GM19351 (cell line): Measurements from ENCODE around the gene CCDC50.

Source experiments
- ATAC-seq: cut with Tn5 transposase; IDR thresholded peaks from one replicate; pipeline ENCODE4 v1.9.1; 2021; ENCODE audit warnings: mild to moderate bottlenecking, moderate library complexity; ENCODE audit not compliant: unreplicated experiment

Gene CCDC50

DNA sequence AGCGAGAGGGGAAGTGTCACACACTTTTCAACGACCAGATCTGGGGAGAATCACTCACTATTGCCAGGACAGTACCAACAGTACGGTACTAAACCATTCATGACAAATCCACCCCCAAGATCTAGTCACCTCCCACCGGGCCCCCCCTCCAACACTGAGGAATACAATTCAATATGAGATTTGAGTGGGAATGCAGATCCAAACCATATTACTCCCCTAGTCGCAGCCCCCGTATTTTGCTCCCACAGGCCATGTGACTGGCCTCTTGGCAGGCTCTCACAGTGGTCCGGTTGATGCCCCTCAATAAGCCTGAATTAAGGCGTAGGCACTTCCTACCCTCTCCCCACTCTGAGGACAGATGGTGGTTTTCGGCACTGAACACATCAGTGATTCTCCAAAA is 86.4 kb downstream of the CCDC50 start:
- no peak for ATAC-seq

GRCh38 chr3:191417457-191417729 is 88.2 kb downstream of the CCDC50 start:
- ATAC-seq: no peak

DNA sequence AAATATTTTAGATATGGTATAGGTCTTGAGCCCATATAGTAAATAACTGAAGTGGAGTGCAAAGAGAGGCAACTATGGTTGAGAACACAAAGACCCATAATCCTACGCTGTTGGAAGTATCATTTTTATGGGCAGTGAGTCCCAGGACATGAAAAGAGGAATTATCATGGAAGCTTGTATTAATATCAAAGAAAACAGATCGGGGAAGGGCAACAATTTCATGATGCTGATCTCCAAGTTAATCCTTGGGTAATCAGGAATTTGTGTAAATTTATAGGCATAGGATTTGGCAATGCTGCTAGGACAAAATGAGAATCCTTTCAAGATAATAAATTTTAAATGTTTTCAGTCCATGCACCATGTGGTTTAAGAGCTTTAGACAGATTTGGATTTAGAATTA is 91.6 kb downstream of the CCDC50 start:
- no peak for ATAC-seq

DNA sequence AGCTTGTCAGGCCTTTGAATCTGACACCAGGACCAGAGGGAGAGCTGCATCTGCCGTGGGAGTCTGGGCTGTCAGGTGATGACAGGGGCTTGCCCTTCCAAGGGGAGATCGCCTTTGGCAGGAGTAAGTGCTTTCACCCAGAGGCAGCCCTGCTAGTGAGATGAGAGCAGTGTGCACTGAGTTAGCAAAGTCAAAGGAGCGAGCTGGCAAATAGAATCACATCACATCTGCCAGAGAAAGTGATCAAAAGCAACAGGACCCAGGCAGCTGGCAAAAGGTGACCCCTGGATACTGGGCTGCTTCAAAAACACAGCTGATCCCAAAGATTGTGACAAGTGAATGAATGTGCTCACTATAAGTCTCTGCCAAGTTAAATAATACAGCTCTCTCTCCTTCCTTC is 95.7 kb downstream of the CCDC50 start:
- no peak for ATAC-seq

DNA sequence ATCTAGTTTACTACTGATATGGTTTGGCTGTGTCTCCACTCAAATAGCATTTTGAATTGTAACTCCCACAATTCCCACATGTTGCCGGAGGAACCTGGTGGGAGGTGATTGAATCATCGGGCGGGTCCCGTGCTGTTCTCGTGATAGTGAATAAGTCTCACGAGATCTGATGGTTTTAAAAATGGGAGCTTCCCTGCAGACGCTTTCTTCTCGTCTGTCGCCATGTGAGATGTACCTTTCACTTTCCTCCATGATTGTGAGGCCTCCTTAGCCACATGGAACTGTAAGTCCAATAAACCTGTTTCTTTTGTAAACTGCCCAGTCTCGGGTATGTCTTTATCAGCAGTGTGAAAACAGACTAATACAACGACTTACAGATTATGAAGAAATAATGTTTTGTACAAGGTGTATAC is 96.1 kb downstream of the CCDC50 start:
- no peak for ATAC-seq

- no peak for ATAC-seq
Observed at GRCh38 chr3:191426311-191426710, 97.1 kb downstream of the CCDC50 start.

- ATAC-seq: no peak
Observed at GRCh38 chr3:191428177-191428576, 99.0 kb downstream of the CCDC50 start.

DNA sequence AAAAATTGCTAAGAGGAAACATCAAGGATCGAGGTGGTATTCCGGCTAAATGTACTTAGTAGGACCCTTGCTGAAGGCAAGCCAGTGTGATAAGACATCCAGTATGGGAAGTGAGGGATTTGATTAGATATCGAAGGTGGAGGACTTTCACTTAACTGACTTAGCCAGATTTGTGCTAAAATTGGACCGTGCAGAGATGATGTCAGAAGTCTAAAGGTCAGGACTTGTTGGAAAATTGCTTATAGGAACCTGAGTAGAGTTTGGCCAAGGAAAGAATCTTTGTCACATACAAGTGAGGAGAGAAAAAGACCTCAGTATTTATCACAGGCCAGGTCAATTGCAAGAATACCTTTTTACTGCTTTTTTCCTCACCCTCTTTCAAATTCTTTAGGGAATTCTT is 100.9 kb downstream of the CCDC50 start:
- no peak for ATAC-seq

DNA sequence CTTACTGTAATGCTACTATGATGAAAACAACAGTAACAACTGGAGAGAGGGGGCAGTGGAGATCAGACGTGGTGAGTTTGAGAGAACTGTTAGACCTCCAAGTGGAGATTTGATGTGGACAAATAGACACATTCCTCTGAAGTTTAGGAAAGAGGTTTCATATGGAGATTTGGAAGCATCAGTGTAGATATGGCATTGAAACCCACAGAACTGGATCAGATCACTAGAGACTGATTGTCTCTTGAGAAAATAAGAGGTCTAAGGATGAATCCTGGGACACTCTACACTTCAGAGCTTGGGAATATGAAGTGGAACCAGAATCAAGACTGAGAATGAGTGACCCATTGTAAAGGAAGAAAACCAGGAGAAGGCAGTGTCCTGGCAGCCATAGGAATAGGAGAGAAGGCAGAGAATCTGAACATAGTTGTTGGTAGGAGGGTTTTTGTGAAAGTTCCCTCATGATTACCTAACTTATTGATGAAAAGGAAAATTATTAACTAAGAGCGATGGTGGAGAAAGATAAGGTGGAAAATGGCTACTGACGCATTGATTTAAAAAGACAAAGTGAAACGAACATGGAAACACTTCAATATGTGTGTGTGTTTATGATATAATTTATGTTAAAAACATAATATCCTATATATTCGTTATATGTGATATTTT is 102.1 kb downstream of the CCDC50 start:
- ATAC-seq: no peak

- ATAC-seq: no peak
Observed at GRCh38 chr3:191432162-191432561, 103.0 kb downstream of the CCDC50 start.

DNA sequence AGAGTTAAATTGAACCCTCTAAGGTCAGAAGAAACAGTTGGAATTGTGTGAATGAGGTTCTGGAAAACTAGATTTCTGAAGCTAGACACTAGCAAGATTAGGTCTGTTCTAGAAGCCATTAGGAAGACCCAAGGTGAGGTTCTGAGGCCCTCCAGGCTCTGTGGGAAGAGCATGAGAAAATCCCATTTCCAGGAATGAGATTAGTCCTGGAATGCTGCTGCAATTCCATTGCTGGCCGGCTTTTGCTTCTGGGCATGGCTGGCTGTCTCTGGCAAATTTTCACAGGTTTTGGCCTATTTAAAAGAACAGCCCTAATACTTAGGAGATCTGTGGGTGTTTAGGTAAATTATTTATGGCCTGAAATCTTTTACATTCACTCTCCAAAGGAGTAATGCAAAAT is 104.8 kb downstream of the CCDC50 start:
- no peak for ATAC-seq

- no peak for ATAC-seq
Observed at GRCh38 chr3:191435981-191436380, 106.8 kb downstream of the CCDC50 start.

DNA sequence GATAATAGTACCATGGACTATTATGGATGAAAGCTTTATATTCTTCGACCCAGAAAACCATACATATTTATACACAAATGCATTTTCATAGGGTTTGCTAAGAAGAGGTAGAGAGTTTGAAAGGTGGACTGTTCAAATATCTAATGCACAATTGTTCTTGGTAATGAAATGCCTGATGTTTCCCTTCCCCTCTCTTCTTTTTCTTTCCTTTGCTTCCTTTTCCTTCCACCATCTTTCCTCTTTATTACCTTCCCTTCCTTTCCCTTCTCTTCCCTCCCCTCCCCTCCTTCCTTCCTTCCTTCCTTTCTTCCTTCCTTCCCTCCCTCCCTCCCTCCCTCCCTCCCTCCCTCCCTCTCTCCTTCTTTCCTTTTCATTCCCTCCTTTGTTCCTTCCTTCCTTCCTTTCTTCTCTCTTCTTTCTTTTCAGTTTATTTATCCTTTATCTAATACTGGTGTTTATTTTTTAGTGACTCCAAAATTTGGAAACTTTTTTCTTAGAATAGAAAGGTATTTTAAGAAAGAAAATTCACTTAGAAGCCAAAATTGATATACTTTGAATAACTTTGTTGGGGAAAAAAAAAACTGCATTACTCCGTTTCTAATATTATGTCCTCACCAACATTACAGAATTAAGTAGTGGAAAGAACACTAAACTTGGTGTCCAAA is 109.1 kb downstream of the CCDC50 start:
- ATAC-seq: no peak

GRCh38 chr3:191440532-191440931 is 111.3 kb downstream of the CCDC50 start:
- ATAC-seq: no peak

- ATAC-seq: no peak
Observed at GRCh38 chr3:191441687-191442086, 112.5 kb downstream of the CCDC50 start.

DNA sequence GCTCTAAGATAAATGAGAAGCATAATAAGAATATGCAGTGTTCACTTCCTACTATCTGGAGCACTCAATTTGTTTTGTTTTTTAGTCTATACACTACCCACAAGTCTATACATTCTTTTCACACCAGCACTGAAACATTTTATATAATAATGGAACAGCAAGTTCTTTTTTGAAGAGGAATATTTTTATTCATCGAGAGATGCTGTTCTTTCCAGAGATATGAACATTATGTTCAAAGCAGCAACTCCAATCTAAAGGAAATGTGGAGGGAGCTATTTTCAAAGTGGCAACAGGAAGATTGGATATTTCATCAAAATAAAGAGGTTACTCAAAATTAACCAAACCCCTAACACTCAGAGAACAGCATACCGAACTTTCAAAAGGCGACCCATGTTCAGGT is 115.4 kb downstream of the CCDC50 start:
- no peak for ATAC-seq
